ENCODE measurements around the gene SHROOM3.

DNA sequence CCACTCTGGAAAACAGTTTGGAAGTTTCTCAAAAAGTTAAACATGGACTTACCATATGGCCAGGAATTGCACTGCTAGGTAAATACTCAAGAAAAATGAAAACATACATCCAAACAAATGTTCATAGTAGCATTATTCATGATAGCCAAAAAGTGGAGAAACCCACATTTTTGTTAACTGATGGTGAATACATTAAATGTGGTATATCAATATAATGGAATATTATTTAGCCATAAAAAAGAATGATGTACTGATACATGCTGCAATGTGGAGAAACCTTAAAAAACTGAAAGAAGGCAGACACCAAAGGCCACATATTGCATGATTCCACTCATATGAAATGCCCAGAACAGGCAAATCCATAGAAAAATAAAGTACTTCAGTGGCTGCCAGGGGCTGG lies 79.1 kb downstream of the SHROOM3 start:
- TF ChIP-seq TAF1 (IDR thresholded peaks at IDR 0.05; ENCODE audit: borderline replicate concordance, insufficient read depth, low read length) = no peak
- no peak for TF ChIP-seq POLR2AphosphoS5 (IDR thresholded peaks at IDR 0.05; ENCODE audit: low read depth, low read length)
- TF ChIP-seq SIN3A (IDR thresholded peaks at IDR 0.05; ENCODE audit: borderline replicate concordance, insufficient read depth, low read length) = no peak
- TF ChIP-seq, protein P1, sequence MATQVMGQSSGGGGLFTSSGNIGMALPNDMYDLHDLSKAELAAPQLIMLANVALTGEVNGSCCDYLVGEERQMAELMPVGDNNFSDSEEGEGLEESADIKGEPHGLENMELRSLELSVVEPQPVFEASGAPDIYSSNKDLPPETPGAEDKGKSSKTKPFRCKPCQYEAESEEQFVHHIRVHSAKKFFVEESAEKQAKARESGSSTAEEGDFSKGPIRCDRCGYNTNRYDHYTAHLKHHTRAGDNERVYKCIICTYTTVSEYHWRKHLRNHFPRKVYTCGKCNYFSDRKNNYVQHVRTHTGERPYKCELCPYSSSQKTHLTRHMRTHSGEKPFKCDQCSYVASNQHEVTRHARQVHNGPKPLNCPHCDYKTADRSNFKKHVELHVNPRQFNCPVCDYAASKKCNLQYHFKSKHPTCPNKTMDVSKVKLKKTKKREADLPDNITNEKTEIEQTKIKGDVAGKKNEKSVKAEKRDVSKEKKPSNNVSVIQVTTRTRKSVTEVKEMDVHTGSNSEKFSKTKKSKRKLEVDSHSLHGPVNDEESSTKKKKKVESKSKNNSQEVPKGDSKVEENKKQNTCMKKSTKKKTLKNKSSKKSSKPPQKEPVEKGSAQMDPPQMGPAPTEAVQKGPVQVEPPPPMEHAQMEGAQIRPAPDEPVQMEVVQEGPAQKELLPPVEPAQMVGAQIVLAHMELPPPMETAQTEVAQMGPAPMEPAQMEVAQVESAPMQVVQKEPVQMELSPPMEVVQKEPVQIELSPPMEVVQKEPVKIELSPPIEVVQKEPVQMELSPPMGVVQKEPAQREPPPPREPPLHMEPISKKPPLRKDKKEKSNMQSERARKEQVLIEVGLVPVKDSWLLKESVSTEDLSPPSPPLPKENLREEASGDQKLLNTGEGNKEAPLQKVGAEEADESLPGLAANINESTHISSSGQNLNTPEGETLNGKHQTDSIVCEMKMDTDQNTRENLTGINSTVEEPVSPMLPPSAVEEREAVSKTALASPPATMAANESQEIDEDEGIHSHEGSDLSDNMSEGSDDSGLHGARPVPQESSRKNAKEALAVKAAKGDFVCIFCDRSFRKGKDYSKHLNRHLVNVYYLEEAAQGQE (IDR thresholded peaks at IDR 0.05; ENCODE audit: insufficient read depth in 1 of 2, low read depth in 2 of 2, low read length in 2 of 2) = no peak

Measured in PFSK-1 (cell line).